H9 (cell line): Measurements from ENCODE around the gene DNAJB5. TPM values are rescaled to one million over a fixed set of nuclear protein-coding genes. Genes with fewer than 3 reads are reported as not detected.

Experiments used
- DNase-seq: peaks from one replicate; pipeline ENCODE4 v3.0.0-alpha.2; 2017
- H2AFZ ChIP-seq: one replicate; pipeline ENCODE4 v1.6.1; 2013; ENCODE audit warnings: mild to moderate bottlenecking, low read length, control low read depth, moderate library complexity
- H2AK5ac ChIP-seq: 2 replicates; pipeline ENCODE4 v1.6.1; 2013; ENCODE audit warnings: low read length, control low read depth, mixed read lengths; ENCODE audit not compliant: insufficient read length
- H2BK120ac ChIP-seq: one replicate; pipeline ENCODE4 v1.6.1; 2013; ENCODE audit warnings: low read depth, mild to moderate bottlenecking, low read length, control low read depth, inconsistent platforms; ENCODE audit not compliant: poor library complexity, severe bottlenecking
- H2BK12ac ChIP-seq: 2 replicates; pipeline ENCODE4 v1.6.1; 2013; ENCODE audit warnings: low read length, control low read depth, mixed read lengths, low read depth; ENCODE audit not compliant: insufficient read length
- H2BK15ac ChIP-seq: 2 replicates; pipeline ENCODE4 v1.6.1; 2013; ENCODE audit warnings: low read depth, low read length, control low read depth
- H2BK20ac ChIP-seq: one replicate; pipeline ENCODE4 v1.6.1; 2013; ENCODE audit warnings: low read depth, mild to moderate bottlenecking, low read length, control low read depth, inconsistent platforms; ENCODE audit not compliant: poor library complexity, severe bottlenecking
- H2BK5ac ChIP-seq: 2 replicates; pipeline ENCODE4 v1.6.1; 2013; ENCODE audit warnings: low read length, control low read depth, mixed read lengths; ENCODE audit not compliant: insufficient read length
- H3K14ac ChIP-seq: 2 replicates; pipeline ENCODE4 v1.6.1; 2013; ENCODE audit warnings: low read length, control low read depth; ENCODE audit not compliant: insufficient read depth
- H3K18ac ChIP-seq: 2 replicates; pipeline ENCODE4 v1.6.1; 2013; ENCODE audit warnings: low read depth, mild to moderate bottlenecking, mixed read lengths, low read length, control low read depth; ENCODE audit not compliant: insufficient read length
- H3K23ac ChIP-seq: 2 replicates; pipeline ENCODE4 v1.6.1; 2013; ENCODE audit warnings: low read length, control low read depth, mixed read lengths, low read depth; ENCODE audit not compliant: insufficient read length
- H3K23me2 ChIP-seq: 2 replicates; pipeline ENCODE4 v1.6.1; 2013; ENCODE audit warnings: low read depth, mild to moderate bottlenecking, mixed read lengths, low read length, control low read depth; ENCODE audit not compliant: insufficient read length, poor library complexity, severe bottlenecking
- H3K27ac ChIP-seq: 2 replicates; pipeline ENCODE4 v1.5.1; 2013; ENCODE audit warnings: low read length, control low read depth, mixed read lengths, low read depth; ENCODE audit not compliant: insufficient read length
- H3K27me3 ChIP-seq: 2 replicates; pipeline ENCODE4 v1.6.1; 2013; ENCODE audit warnings: low read length, control low read depth, inconsistent platforms; ENCODE audit not compliant: insufficient read depth
- H3K4ac ChIP-seq: 2 replicates; pipeline ENCODE4 v1.6.1; 2013; ENCODE audit warnings: low read depth, mild to moderate bottlenecking, control low read depth, inconsistent platforms, low read length, moderate library complexity
- H3K4me1 ChIP-seq: 2 replicates; pipeline ENCODE4 v1.6.1; 2013; ENCODE audit warnings: low read length, control low read depth, inconsistent platforms; ENCODE audit not compliant: insufficient read depth
- H3K4me2 ChIP-seq: 2 replicates; pipeline ENCODE4 v1.6.1; 2013; ENCODE audit warnings: low read length, control low read depth, mixed read lengths; ENCODE audit not compliant: insufficient read length, insufficient read depth
- H3K56ac ChIP-seq: 2 replicates; pipeline ENCODE4 v1.6.1; 2013; ENCODE audit warnings: low read depth, mild to moderate bottlenecking, mixed read lengths, low read length, control low read depth; ENCODE audit not compliant: insufficient read length
- H3K79me1 ChIP-seq: 2 replicates; pipeline ENCODE4 v1.6.1; 2013; ENCODE audit warnings: low read depth, mild to moderate bottlenecking, moderate library complexity, low read length, control low read depth, inconsistent platforms; ENCODE audit not compliant: insufficient read depth, poor library complexity, severe bottlenecking
- H3K79me2 ChIP-seq: 2 replicates; pipeline ENCODE4 v1.6.1; 2013; ENCODE audit warnings: low read length, control low read depth, inconsistent platforms; ENCODE audit not compliant: insufficient read depth
- H3K9ac ChIP-seq: 2 replicates; pipeline ENCODE4 v1.6.1; 2013; ENCODE audit warnings: low read length, control low read depth, mixed read lengths; ENCODE audit not compliant: insufficient read length; ENCODE audit errors: extremely low read depth
- H3K9me3 ChIP-seq: one replicate; pipeline ENCODE4 v1.6.1; 2013; ENCODE audit warnings: low read depth, low read length, inconsistent platforms; ENCODE audit not compliant: control insufficient read depth
- H3T11ph ChIP-seq: one replicate; pipeline ENCODE4 v1.6.1; 2013; ENCODE audit warnings: mild to moderate bottlenecking, low read length, control low read depth, inconsistent platforms
- H4K20me1 ChIP-seq: one replicate; pipeline ENCODE4 v1.6.1; 2013; ENCODE audit not compliant: control insufficient read depth, insufficient read length, insufficient read depth
- H4K5ac ChIP-seq: 2 replicates; pipeline ENCODE4 v1.6.1; 2013; ENCODE audit warnings: low read depth, mild to moderate bottlenecking, mixed read lengths, low read length, control low read depth; ENCODE audit not compliant: insufficient read length
- H4K8ac ChIP-seq: replicated peaks from 2 replicates; pipeline ENCODE4 v1.6.1; 2013; ENCODE audit warnings: low read length, control low read depth, mixed read lengths, low read depth; ENCODE audit not compliant: insufficient read length
- H4K91ac ChIP-seq: 2 replicates; pipeline ENCODE4 v1.6.1; 2013; ENCODE audit warnings: low read depth, mild to moderate bottlenecking, moderate library complexity, mixed read lengths, low read length, control low read depth; ENCODE audit not compliant: insufficient read length
- H3K27ac Mint-ChIP-seq, 3 experiments: 2 replicates in 2 of 3; 3 replicates in 1 of 3; pipeline ENCODE4 v1.8.0; 2020 to 2021; ENCODE audit warnings: mixed read lengths in 3 of 3, mild to moderate bottlenecking in 1 of 3, moderate library complexity in 1 of 3
- H3K27me3 Mint-ChIP-seq: 2 replicates; pipeline ENCODE4 v1.8.0; 2021; ENCODE audit warnings: low read depth, mild to moderate bottlenecking, moderate library complexity, mixed read lengths
- H3K36me3 Mint-ChIP-seq, 3 experiments: 2 replicates in 2 of 3; 3 replicates in 1 of 3; pipeline ENCODE4 v1.8.0; 2020 to 2021; ENCODE audit warnings: low read depth in 3 of 3, mixed read lengths in 3 of 3; ENCODE audit not compliant: insufficient read depth in 1 of 3
- H3K4me1 Mint-ChIP-seq, 2 experiments: 2 replicates each; pipeline ENCODE4 v1.8.0; 2020; ENCODE audit warnings: mixed read lengths in 2 of 2
- H3K4me3 Mint-ChIP-seq, 2 experiments: 2 replicates in 1 of 2; 3 replicates in 1 of 2; pipeline ENCODE4 v1.8.0; 2020 to 2021; ENCODE audit warnings: mild to moderate bottlenecking in 2 of 2, mixed read lengths in 2 of 2, moderate library complexity in 1 of 2
- H3K9me3 Mint-ChIP-seq, 2 experiments: 2 replicates in 1 of 2; 3 replicates in 1 of 2; pipeline ENCODE4 v1.8.0; 2020; ENCODE audit warnings: mild to moderate bottlenecking in 2 of 2, mixed read lengths in 2 of 2, moderate library complexity in 1 of 2
- WGBS: extraction: QIAGEN DNeasy Blood & Tissue Kit; methylation state at CpG from one replicate; pipeline ENCODE4 v1.1.7; 2013; ENCODE audit warnings: missing lambda C conversion rate, low lambda C conversion rate, mixed read lengths; ENCODE audit not compliant: insufficient read length; ENCODE audit errors: extremely low coverage; 5-methylcytosine and 5-hydroxymethylcytosine counted together
- total RNA-seq: library from RNA; stranded (reverse); gene quantifications from 2 replicates; pipeline ENCODE4 v1.2.1, GENCODE V29; 2021
- TF ChIP-seq, protein P1 (sequence below): fragments of 200-600 bp; sonication (generic); conservative IDR thresholded peaks from 3 replicates; pipeline ENCODE4 v1.8.0; 2021; ENCODE audit warnings: antibody characterized with exemption, mild to moderate bottlenecking

DNAJB5 gene
- total RNA-seq, 1 experiment from 2014 or later: 38.9 TPM

DNA sequence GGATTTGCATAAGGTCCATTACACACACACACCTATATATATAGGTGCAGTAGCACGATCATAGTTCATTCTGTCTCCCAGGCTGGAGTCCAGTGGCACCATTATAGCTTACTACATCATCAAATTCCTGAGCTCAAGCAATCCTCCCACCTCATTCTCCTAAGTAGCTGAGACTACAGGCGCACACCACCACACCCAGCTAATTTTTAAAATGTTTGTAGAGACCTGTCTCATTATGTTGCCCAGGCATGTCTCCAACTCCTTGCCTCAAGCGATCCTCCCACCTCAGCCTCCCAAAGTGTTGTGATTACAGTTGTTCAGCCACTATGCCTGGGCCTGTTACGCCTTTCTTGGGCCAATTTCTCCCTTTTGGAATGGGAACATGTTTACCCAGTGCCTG is 39.7 kb downstream of the DNAJB5 start:
- no peaks in the 10 kb centered on the region for H4K20me1 ChIP-seq
- H2BK5ac ChIP-seq: no peak overlapping the region
- peaks cover 36 to 37% of the 10 kb centered on the region in 2 experiments for H3K4me1 Mint-ChIP-seq
- H3K36me3 Mint-ChIP-seq: peaks cover 17 to 39% (median 34%) of the 10 kb centered on the region in 3 experiments
- H3K4me2 ChIP-seq: no peak overlapping the region
- H3K4me1 ChIP-seq: no peaks in the 10 kb centered on the region; the same call in 1 of the 2 replicates
- H3K23ac ChIP-seq: no peak overlapping the region
- H3K4me3 Mint-ChIP-seq: no peak overlapping the region
- no peak overlapping the region for H3K27ac Mint-ChIP-seq
- DNase-seq: no peak
- peaks cover 26 to 32% of the 10 kb centered on the region in 2 experiments for H3K9me3 Mint-ChIP-seq
- no peak overlapping the region for H4K91ac ChIP-seq
- H2AFZ ChIP-seq: no peak overlapping the region
- no peaks in the 10 kb centered on the region for H3K23me2 ChIP-seq
- H3K14ac ChIP-seq: no peak overlapping the region
- H4K5ac ChIP-seq: no peak overlapping the region
- no peak overlapping the region for H3K9ac ChIP-seq
- no peak overlapping the region for H3K27ac ChIP-seq
- H3K4ac ChIP-seq: no peak overlapping the region
- no peak overlapping the region for H2BK12ac ChIP-seq
- no peak overlapping the region for H2BK20ac ChIP-seq
- no peak overlapping the region for H2BK120ac ChIP-seq
- H3K56ac ChIP-seq: no peak overlapping the region
- WGBS: no CpG with 5 or more reads among the region's 4 CpGs
- H3K9me3 ChIP-seq: peaks cover 20% of the 10 kb centered on the region
- H2AK5ac ChIP-seq: no peak overlapping the region
- no peak overlapping the region for H3K18ac ChIP-seq
- no peaks in the 10 kb centered on the region for H3K79me1 ChIP-seq
- H3T11ph ChIP-seq: no peak overlapping the region
- H2BK15ac ChIP-seq: no peak overlapping the region
- H4K8ac ChIP-seq: no peak overlapping the region
- TF ChIP-seq, protein P1, sequence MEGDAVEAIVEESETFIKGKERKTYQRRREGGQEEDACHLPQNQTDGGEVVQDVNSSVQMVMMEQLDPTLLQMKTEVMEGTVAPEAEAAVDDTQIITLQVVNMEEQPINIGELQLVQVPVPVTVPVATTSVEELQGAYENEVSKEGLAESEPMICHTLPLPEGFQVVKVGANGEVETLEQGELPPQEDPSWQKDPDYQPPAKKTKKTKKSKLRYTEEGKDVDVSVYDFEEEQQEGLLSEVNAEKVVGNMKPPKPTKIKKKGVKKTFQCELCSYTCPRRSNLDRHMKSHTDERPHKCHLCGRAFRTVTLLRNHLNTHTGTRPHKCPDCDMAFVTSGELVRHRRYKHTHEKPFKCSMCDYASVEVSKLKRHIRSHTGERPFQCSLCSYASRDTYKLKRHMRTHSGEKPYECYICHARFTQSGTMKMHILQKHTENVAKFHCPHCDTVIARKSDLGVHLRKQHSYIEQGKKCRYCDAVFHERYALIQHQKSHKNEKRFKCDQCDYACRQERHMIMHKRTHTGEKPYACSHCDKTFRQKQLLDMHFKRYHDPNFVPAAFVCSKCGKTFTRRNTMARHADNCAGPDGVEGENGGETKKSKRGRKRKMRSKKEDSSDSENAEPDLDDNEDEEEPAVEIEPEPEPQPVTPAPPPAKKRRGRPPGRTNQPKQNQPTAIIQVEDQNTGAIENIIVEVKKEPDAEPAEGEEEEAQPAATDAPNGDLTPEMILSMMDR: no peak
- H3K27me3 Mint-ChIP-seq: no peaks in the 10 kb centered on the region
- no peaks in the 10 kb centered on the region for H3K79me2 ChIP-seq
- no peaks in the 10 kb centered on the region for H3K27me3 ChIP-seq
